Mesenchymal stem cell (in vitro differentiated cells and primary cell): ENCODE measurements around the gene TTI1.
A peak's percentile ranks its signal among the peaks of the same experiment; 100 is the strongest.

Experiments
- DNase-seq: peaks from one replicate; pipeline ENCODE4 v3.0.0-alpha.2; 2013
- H2AFZ ChIP-seq: one replicate; pipeline ENCODE4 v1.6.1; 2013; ENCODE audit warnings: low read depth, mild to moderate bottlenecking, control low read depth, inconsistent platforms, low read length, moderate library complexity
- H2AK5ac ChIP-seq: 2 replicates; pipeline ENCODE4 v1.6.1; 2013; ENCODE audit warnings: low read length, moderate library complexity, mild to moderate bottlenecking, inconsistent platforms; ENCODE audit not compliant: severe bottlenecking
- H2BK120ac ChIP-seq: one replicate; pipeline ENCODE4 v1.6.1; 2013; ENCODE audit warnings: low read depth, mild to moderate bottlenecking, inconsistent platforms, low read length, moderate library complexity
- H2BK12ac ChIP-seq, 2 experiments: one replicate each; pipeline ENCODE4 v1.6.1; 2013; ENCODE audit warnings: inconsistent platforms in 2 of 2, low read length in 2 of 2, mild to moderate bottlenecking in 2 of 2, moderate library complexity in 2 of 2, control low read depth in 1 of 2
- H2BK15ac ChIP-seq: one replicate; pipeline ENCODE4 v1.6.1; 2013; ENCODE audit warnings: mild to moderate bottlenecking, low read depth, inconsistent platforms; ENCODE audit not compliant: poor library complexity, severe bottlenecking
- H2BK5ac ChIP-seq: 2 replicates; pipeline ENCODE4 v1.6.1; 2013; ENCODE audit warnings: low read depth, mild to moderate bottlenecking, low read length, control low read depth, inconsistent platforms; ENCODE audit not compliant: poor library complexity, severe bottlenecking
- H3K14ac ChIP-seq, 2 experiments: one replicate each; pipeline ENCODE4 v1.6.1; 2013; ENCODE audit warnings: inconsistent platforms in 2 of 2, low read length in 2 of 2, control low read depth in 1 of 2, mild to moderate bottlenecking in 1 of 2, moderate library complexity in 1 of 2
- H3K18ac ChIP-seq, 2 experiments: one replicate each; pipeline ENCODE4 v1.6.1; 2013; ENCODE audit warnings: inconsistent platforms in 2 of 2, low read length in 2 of 2, control low read depth in 1 of 2, low read depth in 1 of 2, mild to moderate bottlenecking in 1 of 2
- H3K23ac ChIP-seq, 2 experiments: one replicate each; pipeline ENCODE4 v1.6.1; 2013; ENCODE audit warnings: inconsistent platforms in 2 of 2, low read length in 2 of 2, mild to moderate bottlenecking in 2 of 2, moderate library complexity in 2 of 2, control low read depth in 1 of 2
- H3K27ac ChIP-seq: 2 replicates; pipeline ENCODE4 v1.5.1; 2013; ENCODE audit warnings: mild to moderate bottlenecking, moderate library complexity, low read length, control low read depth, inconsistent platforms; ENCODE audit not compliant: poor library complexity, severe bottlenecking
- H3K27me3 ChIP-seq, 2 experiments: 2 replicates each; pipeline versions ENCODE4 v1.6.1 to v1.7.0; 2013; ENCODE audit warnings: low read length in 2 of 2, mild to moderate bottlenecking in 2 of 2, moderate library complexity in 2 of 2, control low read depth in 1 of 2, inconsistent platforms in 1 of 2; ENCODE audit not compliant: control insufficient read depth in 1 of 2, insufficient read depth in 1 of 2
- H3K36me3 ChIP-seq, 2 experiments: 2 replicates each; pipeline versions ENCODE4 v1.6.1 to v1.7.0; 2013; ENCODE audit warnings: low read length in 2 of 2, control low read depth in 1 of 2, inconsistent platforms in 1 of 2, low read depth in 1 of 2, mild to moderate bottlenecking in 1 of 2; ENCODE audit not compliant: insufficient read depth in 2 of 2, control insufficient read depth in 1 of 2
- H3K4ac ChIP-seq, 2 experiments: one replicate each; pipeline ENCODE4 v1.6.1; 2013; ENCODE audit warnings: inconsistent platforms in 2 of 2, low read length in 2 of 2, mild to moderate bottlenecking in 2 of 2, moderate library complexity in 2 of 2, control low read depth in 1 of 2, low read depth in 1 of 2
- H3K4me1 ChIP-seq: 2 replicates; pipeline ENCODE4 v1.6.1; 2013; ENCODE audit warnings: low read depth, low read length, control low read depth; ENCODE audit not compliant: control insufficient read depth, insufficient read depth
- H3K4me2 ChIP-seq: 2 replicates; pipeline ENCODE4 v1.6.1; 2013; ENCODE audit warnings: low read length, mild to moderate bottlenecking, inconsistent platforms; ENCODE audit not compliant: poor library complexity, severe bottlenecking
- H3K4me3 ChIP-seq, 2 experiments: 2 replicates each; pipeline versions ENCODE4 v1.5.1 to v1.7.0; 2013; ENCODE audit warnings: low read length in 2 of 2, mild to moderate bottlenecking in 2 of 2, control low read depth in 1 of 2, low read depth in 1 of 2; ENCODE audit not compliant: insufficient read depth in 1 of 2
- H3K79me1 ChIP-seq: replicated peaks from 2 replicates; pipeline ENCODE4 v1.6.1; 2013; ENCODE audit warnings: mild to moderate bottlenecking, control low read depth, low read length, inconsistent platforms; ENCODE audit not compliant: poor library complexity, severe bottlenecking
- H3K9ac ChIP-seq: 2 replicates; pipeline ENCODE4 v1.7.0; 2013; ENCODE audit warnings: mild to moderate bottlenecking, low read length, moderate library complexity
- H3K9me3 ChIP-seq: 2 replicates; pipeline ENCODE4 v1.7.0; 2013; ENCODE audit warnings: mild to moderate bottlenecking, low read length; ENCODE audit not compliant: control insufficient read depth
- H4K8ac ChIP-seq: one replicate; pipeline ENCODE4 v1.6.1; 2013; ENCODE audit warnings: inconsistent platforms, mild to moderate bottlenecking, low read length, moderate library complexity
- H4K91ac ChIP-seq: one replicate; pipeline ENCODE4 v1.6.1; 2013; ENCODE audit warnings: mild to moderate bottlenecking, low read length, inconsistent platforms
- WGBS: methylation state at CpG from one replicate; pipeline ENCODE4 v1.1.7; 2013; ENCODE audit warnings: mixed read lengths; 5-methylcytosine and 5-hydroxymethylcytosine counted together

The TTI1 gene

GRCh38 chr20:37997516-37997915, 35.7 kb downstream of the TTI1 start:
- Histone ChIP-seq H2BK120ac (no peak overlapping the region), H3K36me3 (peaks cover 44 to 72% of the 10 kb centered on the region in 2 experiments), H3K9me3 (no peaks in the 10 kb centered on the region), H3K4ac (no peak overlapping the region), H3K9ac (no peak overlapping the region), H2AK5ac (no peak overlapping the region), H3K23ac (no peak overlapping the region), H3K79me1 (peaks cover 14% of the 10 kb centered on the region), H3K27ac (no peak overlapping the region), H2BK15ac (no peak overlapping the region), H3K27me3 (no peaks in the 10 kb centered on the region), H4K8ac (no peak overlapping the region), H3K14ac (no peak overlapping the region), H3K4me2 (no peak overlapping the region), H2AFZ (no peak overlapping the region), H2BK12ac (no peak overlapping the region), H3K4me1 (peaks cover 21% of the 10 kb centered on the region), H3K4me3 (no peak overlapping the region), H3K18ac (no peak overlapping the region), H4K91ac (no peak overlapping the region), H2BK5ac (no peak overlapping the region)
- DNase-seq, result no peak
- WGBS, result 97% methylated on average over 3 of the region's 3 CpGs

GRCh38 chr20:37995856-37996605, 37.2 kb downstream of the TTI1 start:
- Histone ChIP-seq H2BK5ac (no peak overlapping the region), H2BK120ac (no peak overlapping the region), H3K23ac (no peak overlapping the region), H4K8ac (no peak overlapping the region), H3K36me3 (peaks cover 37 to 75% of the 10 kb centered on the region in 2 experiments), H3K4me1 (peaks cover 15% of the 10 kb centered on the region), H3K27me3 (no peaks in the 10 kb centered on the region), H2AFZ (no peak overlapping the region), H3K27ac (no peak overlapping the region), H3K9ac (no peak overlapping the region), H2BK12ac (no peak overlapping the region), H2AK5ac (no peak overlapping the region), H3K14ac (no peak overlapping the region), H3K4me3 (no peak overlapping the region), H3K79me1 (peaks cover 14% of the 10 kb centered on the region), H3K18ac (no peak overlapping the region), H3K9me3 (no peaks in the 10 kb centered on the region), H2BK15ac (no peak overlapping the region), H4K91ac (no peak overlapping the region), H3K4me2 (no peak overlapping the region), H3K4ac (no peak overlapping the region)
- DNase-seq, result no peak
- over 99% methylated on average over 8 of the region's 9 CpGs for WGBS

GRCh38 chr20:37994512-37994911, 38.7 kb downstream of the TTI1 start:
- Histone ChIP-seq H2BK120ac (no peak overlapping the region), H3K4me3 (no peak overlapping the region), H3K9ac (no peak overlapping the region), H2AK5ac (no peak overlapping the region), H3K14ac (no peak overlapping the region), H3K23ac (no peak overlapping the region), H2BK12ac (no peak overlapping the region), H3K27me3 (no peaks in the 10 kb centered on the region), H2BK15ac (no peak overlapping the region), H3K79me1 (peaks cover 9% of the 10 kb centered on the region), H3K9me3 (no peaks in the 10 kb centered on the region), H3K36me3 (peaks cover 28 to 68% of the 10 kb centered on the region in 2 experiments), H3K27ac (no peak overlapping the region), H2AFZ (no peak overlapping the region), H2BK5ac (no peak overlapping the region), H3K4ac (no peak overlapping the region), H3K18ac (no peak overlapping the region), H4K8ac (no peak overlapping the region), H3K4me1 (peaks cover 19% of the 10 kb centered on the region), H3K4me2 (no peak overlapping the region), H4K91ac (no peak overlapping the region)
- WGBS, result 44% methylated on average over 4 of the region's 4 CpGs
- peak; percentile 66 for DNase-seq

GRCh38 chr20:37992802-37993409, 40.4 kb downstream of the TTI1 start:
- H2BK5ac ChIP-seq, result no peak overlapping the region
- no peak overlapping the region for H3K4ac ChIP-seq
- WGBS, result 87% methylated on average over 4 of the region's 5 CpGs
- no peak overlapping the region for H3K4me2 ChIP-seq
- no peak overlapping the region for H4K8ac ChIP-seq
- peaks cover 21% of the 10 kb centered on the region for H3K4me1 ChIP-seq
- H3K36me3 ChIP-seq, result peaks cover 24 to 69% of the 10 kb centered on the region in 2 experiments
- no peak overlapping the region for H2BK120ac ChIP-seq
- H2BK12ac ChIP-seq, result no peak overlapping the region
- H3K9me3 ChIP-seq, result no peaks in the 10 kb centered on the region
- no peak overlapping the region for H4K91ac ChIP-seq
- H3K4me3 ChIP-seq, result no peak overlapping the region
- H3K18ac ChIP-seq, result no peak overlapping the region
- H2AFZ ChIP-seq, result no peak overlapping the region
- DNase-seq, result peak; percentile 73
- no peaks in the 10 kb centered on the region for H3K27me3 ChIP-seq
- no peak overlapping the region for H3K14ac ChIP-seq
- H3K79me1 ChIP-seq, result peaks cover 7% of the 10 kb centered on the region
- no peak overlapping the region for H3K9ac ChIP-seq
- H2AK5ac ChIP-seq, result no peak overlapping the region
- H2BK15ac ChIP-seq, result no peak overlapping the region
- H3K23ac ChIP-seq, result no peak overlapping the region
- no peak overlapping the region for H3K27ac ChIP-seq
